KBM-7 (cell line): ENCODE data around the gene CBLIF.
A peak's percentile ranks its signal among the peaks of the same experiment; 100 is the strongest.
"Not testable (repeated sequence)": the region's sequence is repeated elsewhere in the genome, so short reads cannot be mapped to it uniquely, and the experiment has no call there.

Source experiments
- DNase-seq: peaks from one replicate; pipeline ENCODE4 v3.0.0-alpha.2; 2015
- in situ Hi-C: fragments of 300-500 bp; cut with MboI; formaldehyde crosslinking; loops from 2 replicates; pipeline ENCODE4 v1.14.3; 2020; ENCODE audit warnings: low sequenced_read_pairs, low pct_unique_long_range_greater_than_20kb, mixed read lengths

CBLIF gene

GRCh38 chr11:59845399-59845798, at the start of gene CBLIF:
TSS of gene CBLIF (minus strand) at chr11:59845499. CDS start at chr11:59845453, 46 bp downstream.
- no peak for DNase-seq
- in situ Hi-C loops: no loop called here

- no peak for DNase-seq
- in situ Hi-C loops: no loop called here
Observed at GRCh38 chr11:59894616-59895015, 49.3 kb upstream of the CBLIF start.

- no peak for DNase-seq
- in situ Hi-C loops: no loop called here
Observed at GRCh38 chr11:59891781-59892181, 46.5 kb upstream of the CBLIF start.

GRCh38 chr11:59887156-59887555, 41.9 kb upstream of the CBLIF start:
- in situ Hi-C loops, DNase-seq: not testable (repeated sequence)

GRCh38 chr11:59883597-59883996, 38.3 kb upstream of the CBLIF start:
- no peak for DNase-seq
- in situ Hi-C loops: no loop called here

- in situ Hi-C loops: no loop called here
- DNase-seq: no peak
Observed at GRCh38 chr11:59879567-59879966, 34.3 kb upstream of the CBLIF start.

- in situ Hi-C loops: no loop called here
- no peak for DNase-seq
Observed at GRCh38 chr11:59878575-59878974, 33.3 kb upstream of the CBLIF start, which contains the start of gene OOSP3. TSS of gene OOSP3 (plus strand) at chr11:59878782. CDS start at chr11:59878809, 27 bp downstream.

GRCh38 chr11:59877784-59878183, 32.5 kb upstream of the CBLIF start:
- in situ Hi-C loops: no loop called here
- no peak for DNase-seq

- in situ Hi-C loops: no loop called here
Observed at GRCh38 chr11:59877325-59877724, 32.0 kb upstream of the CBLIF start.

GRCh38 chr11:59875856-59876519, 30.7 kb upstream of the CBLIF start:
- DNase-seq: no peak
- in situ Hi-C loops: no loop called here

More at GRCh38 chr11:59877325-59877724, 32.0 kb upstream of the CBLIF start:
- DNase-seq: no peak

- in situ Hi-C loops: no loop called here
- DNase-seq: no peak
Observed at GRCh38 chr11:59872076-59872475, 26.8 kb upstream of the CBLIF start.

- in situ Hi-C loops: no loop called here
- no peak for DNase-seq
Observed at GRCh38 chr11:59867946-59868345, 22.6 kb upstream of the CBLIF start.

GRCh38 chr11:59866836-59867235, 21.5 kb upstream of the CBLIF start:
- in situ Hi-C loops: no loop called here
- DNase-seq: no peak

GRCh38 chr11:59866397-59866796, 21.1 kb upstream of the CBLIF start, which contains the start of gene TCN1:
TSS of gene TCN1 (minus strand) at chr11:59866487. CDS start at chr11:59866470, 17 bp downstream.
- in situ Hi-C loops: no loop called here
- peak; percentile 63 for DNase-seq

- in situ Hi-C loops: no loop called here
- DNase-seq: no peak
Observed at GRCh38 chr11:59865031-59865430, 19.7 kb upstream of the CBLIF start.

GRCh38 chr11:59862252-59862651, 17.0 kb upstream of the CBLIF start:
- in situ Hi-C loops: no loop called here
- DNase-seq: no peak

GRCh38 chr11:59859673-59860072, 14.4 kb upstream of the CBLIF start:
- no peak for DNase-seq
- in situ Hi-C loops: no loop called here

GRCh38 chr11:59857439-59858434, 12.4 kb upstream of the CBLIF start:
- in situ Hi-C loops: no loop called here
- no peak for DNase-seq

- DNase-seq: no peak
- in situ Hi-C loops: no loop called here
Observed at GRCh38 chr11:59854871-59855270, 9.6 kb upstream of the CBLIF start.

GRCh38 chr11:59851416-59851815, 6.1 kb upstream of the CBLIF start:
- DNase-seq, in situ Hi-C loops: not testable (repeated sequence)
